Liver (tissue), 9 donors: ENCODE measurements around the gene CEACAM18. TPM values are rescaled to one million over a fixed set of nuclear protein-coding genes. Genes with fewer than 3 reads are reported as not detected.

Source experiments
- DNase-seq: peaks from one replicate; pipeline ENCODE4 v3.0.0-alpha.2; 2017; ENCODE audit warnings: low spot score
- H3K27ac ChIP-seq, 2 donors: one replicate each; pipeline ENCODE4 v1.7.0; 2013; ENCODE audit warnings: inconsistent platforms in 2 of 2, low read length in 2 of 2, control low read depth in 1 of 2, low read depth in 1 of 2, mild to moderate bottlenecking in 1 of 2
- H3K27me3 ChIP-seq, 4 donors: one replicate each; pipeline versions ENCODE4 v1.6.1 to v1.7.0; 2013; ENCODE audit warnings: low read length in 3 of 4, inconsistent platforms in 1 of 4, mild to moderate bottlenecking in 1 of 4, moderate library complexity in 1 of 4; ENCODE audit not compliant: control insufficient read depth in 4 of 4, insufficient read depth in 4 of 4
- H3K36me3 ChIP-seq, 4 donors: one replicate each; pipeline versions ENCODE4 v1.6.1 to v1.7.0; 2013; ENCODE audit warnings: low read length in 3 of 4, mild to moderate bottlenecking in 3 of 4, low read depth in 1 of 4, moderate library complexity in 1 of 4; ENCODE audit not compliant: control insufficient read depth in 4 of 4, insufficient read depth in 3 of 4
- H3K4me1 ChIP-seq, 4 donors: one replicate each; pipeline versions ENCODE4 v1.6.1 to v1.7.0; 2013; ENCODE audit warnings: low read length in 3 of 4, mild to moderate bottlenecking in 3 of 4, moderate library complexity in 1 of 4; ENCODE audit not compliant: control insufficient read depth in 4 of 4, insufficient read depth in 4 of 4
- H3K4me3 ChIP-seq, 3 donors: one replicate each; pipeline versions ENCODE4 v1.6.1 to v1.7.0; 2013; ENCODE audit warnings: low read length in 3 of 3, control low read depth in 1 of 3, low read depth in 1 of 3, mild to moderate bottlenecking in 1 of 3
- H3K9ac ChIP-seq, 2 donors: one replicate each; pipeline ENCODE4 v1.7.0; 2013; ENCODE audit warnings: low read length in 2 of 2, mild to moderate bottlenecking in 2 of 2, moderate library complexity in 2 of 2, control low read depth in 1 of 2, low read depth in 1 of 2
- H3K9me3 ChIP-seq, 4 donors: one replicate each; pipeline versions ENCODE4 v1.6.1 to v1.7.0; 2013; ENCODE audit warnings: low read length in 3 of 4; ENCODE audit not compliant: control insufficient read depth in 4 of 4
- ATF3 ChIP-seq: IDR thresholded peaks from 2 replicates; pipeline ENCODE4 v1.6.1; 2016; ENCODE audit warnings: antibody characterized with exemption
- CTCF ChIP-seq: fragments of 150-350 bp; IDR thresholded peaks from 2 replicates; pipeline ENCODE4 v1.5.1; 2017; ENCODE audit warnings: improper control_type of control experiment, low read depth, low read length; ENCODE audit not compliant: missing input control
- EGR1 ChIP-seq, 2 donors: IDR thresholded peaks; 2 replicates each; pipeline ENCODE4 v1.6.1; 2016 to 2018; ENCODE audit warnings: antibody characterized with exemption in 2 of 2, low read depth in 2 of 2
- FOXA1 ChIP-seq: IDR thresholded peaks from 2 replicates; pipeline ENCODE4 v1.6.1; 2016; ENCODE audit warnings: antibody characterized with exemption
- FOXA2 ChIP-seq: IDR thresholded peaks from 2 replicates; pipeline ENCODE4 v1.6.1; 2016; ENCODE audit warnings: antibody characterized with exemption
- GABPA ChIP-seq, 2 donors: IDR thresholded peaks in 1 of 2; conservative IDR thresholded peaks in 1 of 2; 2 replicates each; pipeline ENCODE4 v1.6.1; 2016; ENCODE audit warnings: antibody characterized with exemption in 2 of 2, mild to moderate bottlenecking in 1 of 2, moderate library complexity in 1 of 2
- HNF4A ChIP-seq, 2 donors: conservative IDR thresholded peaks; 2 replicates each; pipeline ENCODE4 v1.6.1; 2016; ENCODE audit warnings: antibody characterized with exemption in 2 of 2, mild to moderate bottlenecking in 2 of 2
- HNF4G ChIP-seq: IDR thresholded peaks from 2 replicates; pipeline ENCODE4 v1.6.1; 2016; ENCODE audit warnings: antibody characterized with exemption
- JUND ChIP-seq, 2 donors: IDR thresholded peaks; 2 replicates each; pipeline ENCODE4 v1.6.1; 2016; ENCODE audit warnings: antibody characterized with exemption in 2 of 2
- MAX ChIP-seq: IDR thresholded peaks from 2 replicates; pipeline ENCODE4 v1.6.1; 2016; ENCODE audit warnings: antibody characterized with exemption
- NR2F2 ChIP-seq: IDR thresholded peaks from 2 replicates; pipeline ENCODE4 v1.6.1; 2016; ENCODE audit warnings: antibody characterized with exemption
- RAD21 ChIP-seq, 2 donors: IDR thresholded peaks; 2 replicates each; pipeline ENCODE4 v1.6.1; 2016; ENCODE audit warnings: antibody characterized with exemption in 2 of 2, mild to moderate bottlenecking in 2 of 2
- REST ChIP-seq: IDR thresholded peaks from 2 replicates; pipeline ENCODE4 v1.6.1; 2016; ENCODE audit warnings: antibody characterized with exemption, mild to moderate bottlenecking
- RXRA ChIP-seq, 2 donors: IDR thresholded peaks; 2 replicates each; pipeline ENCODE4 v1.6.1; 2017 to 2018; ENCODE audit warnings: antibody characterized with exemption in 2 of 2, mild to moderate bottlenecking in 1 of 2
- SP1 ChIP-seq: IDR thresholded peaks from 2 replicates; pipeline ENCODE4 v1.6.1; 2018; ENCODE audit warnings: antibody characterized with exemption, mild to moderate bottlenecking
- TAF1 ChIP-seq: conservative IDR thresholded peaks from 2 replicates; pipeline ENCODE4 v1.6.1; 2016; ENCODE audit warnings: antibody characterized with exemption, mild to moderate bottlenecking
- YY1 ChIP-seq: IDR thresholded peaks from 2 replicates; pipeline ENCODE4 v1.6.1; 2016; ENCODE audit warnings: antibody characterized with exemption, mild to moderate bottlenecking
- ZBTB33 ChIP-seq: IDR thresholded peaks from 2 replicates; pipeline ENCODE4 v1.6.1; 2016; ENCODE audit warnings: antibody characterized with exemption
- WGBS: extraction: QIAGEN DNeasy Blood & Tissue Kit; methylation state at CpG from one replicate; pipeline ENCODE4 v1.1.7; 2013; 5-methylcytosine and 5-hydroxymethylcytosine counted together
- polyA plus RNA-seq, 2 donors: library from polyadenylated mRNA; stranded (reverse) in 1 of 2; unstranded in 1 of 2; fragments of 200-250 nt in 1 of 2; fragments of >200 nt in 1 of 2; fragmentation: Nextera tagmentation in 1 of 2; extraction: Ambion mirVana in 1 of 2; gene quantifications; one replicate each; pipeline versions ENCODE4 v1.2.1 to v1.2.3, GENCODE V29; 2013 to 2015
- total RNA-seq, 2 donors: library from RNA; depleted of rRNA; stranded (reverse); fragments of >200 nt; gene quantifications; one replicate each; pipeline ENCODE4 v1.2.3, GENCODE V29; 2014
- donor health status: healthy.
- donor health status: healthy.
- donor health status: healthy.
- donor health status: healthy.
- donor health status: healthy.

CEACAM18 gene
- total and polyA plus RNA-seq, 4 donors: not detected

GRCh38 chr19:51521357-51521756, 43.0 kb downstream of the CEACAM18 start (continued):
- no peak for TF ChIP-seq REST

- no peaks in the 10 kb centered on the region for H3K4me1 ChIP-seq
- WGBS: 50% methylated on average over 2 of the region's 2 CpGs
- DNase-seq: no peak
- no peak overlapping the region for H3K27ac ChIP-seq
- no peak overlapping the region for H3K4me3 ChIP-seq
- H3K9me3 ChIP-seq: peaks cover 0 to 5% (median under 1%) of the 10 kb centered on the region in 4 donors
- peaks cover 0 to 3% (median 1%) of the 10 kb centered on the region in 4 donors for H3K27me3 ChIP-seq
- H3K9ac ChIP-seq: no peak overlapping the region
- no peaks in the 10 kb centered on the region for H3K36me3 ChIP-seq
- TF ChIP-seq EGR1 (IDR thresholded peaks at IDR 0.05; ENCODE audit: low read depth in 2 of 2): no peak
- TF ChIP-seq YY1: no peak
- no peak for TF ChIP-seq ZBTB33
- TF ChIP-seq NR2F2: no peak
- no peak for TF ChIP-seq MAX
- no peak for TF ChIP-seq GABPA (IDR thresholded peaks at IDR 0.05 in 1 of 2, conservative IDR thresholded peaks at IDR 0.05 in 1 of 2)
- TF ChIP-seq SP1: no peak
- TF ChIP-seq CTCF: no peak
- no peak for TF ChIP-seq RXRA (IDR thresholded peaks at IDR 0.05)
- no peak for TF ChIP-seq TAF1
- no peak for TF ChIP-seq RAD21 (IDR thresholded peaks at IDR 0.05)
- no peak for TF ChIP-seq HNF4A (conservative IDR thresholded peaks at IDR 0.05)
- TF ChIP-seq ATF3: no peak
- no peak for TF ChIP-seq HNF4G
- no peak for TF ChIP-seq FOXA2
- TF ChIP-seq REST: no peak
- no peak for TF ChIP-seq JUND (IDR thresholded peaks at IDR 0.05)
- no peak for TF ChIP-seq FOXA1
Observed at GRCh38 chr19:51521781-51522180, 43.4 kb downstream of the CEACAM18 start.
